Muscle of leg (tissue), 11 donors: Measurements from ENCODE around the gene ITGA11. TPM values are rescaled to one million over a fixed set of nuclear protein-coding genes. Genes with fewer than 3 reads are reported as not detected.

Experiments used
- DNase-seq: peaks from one replicate; pipeline ENCODE4 v3.0.0; 2013
- H3K27ac ChIP-seq: one replicate; pipeline ENCODE4 v1.5.1; 2013; ENCODE audit warnings: mild to moderate bottlenecking, low read length, control low read depth
- H3K27me3 ChIP-seq: one replicate; pipeline ENCODE4 v1.6.1; 2013; ENCODE audit warnings: low read length; ENCODE audit not compliant: control insufficient read depth, insufficient read depth
- H3K36me3 ChIP-seq: one replicate; pipeline ENCODE4 v1.6.1; 2013; ENCODE audit warnings: low read length; ENCODE audit not compliant: control insufficient read depth, insufficient read depth
- H3K4me1 ChIP-seq: one replicate; pipeline ENCODE4 v1.6.1; 2013; ENCODE audit warnings: low read length; ENCODE audit not compliant: control insufficient read depth, insufficient read depth
- H3K4me3 ChIP-seq: one replicate; pipeline ENCODE4 v1.5.1; 2013; ENCODE audit warnings: low read length, control low read depth
- H3K9me3 ChIP-seq: replicated peaks from 2 replicates; pipeline ENCODE4 v1.6.1; 2013; ENCODE audit warnings: low read depth, low read length; ENCODE audit not compliant: control insufficient read depth
- WGBS: methylation state at CpG from one replicate; pipeline ENCODE4 v1.1.5; 2013; ENCODE audit warnings: missing lambda C conversion rate; ENCODE audit not compliant: insufficient coverage; 5-methylcytosine and 5-hydroxymethylcytosine counted together
- polyA plus RNA-seq, 8 donors: library from polyadenylated mRNA; unstranded; fragments of 120-200 nt; gene quantifications; one replicate each; pipeline versions ENCODE4 v1.2.1 to v1.2.3, GENCODE V29; 2013; ENCODE audit warnings: inconsistent platforms in 1 of 8, low replicate concordance in 1 of 8; ENCODE audit not compliant: insufficient read length in 8 of 8, insufficient read depth in 1 of 8
- total RNA-seq: library from RNA; stranded (reverse); fragments of 120-200 nt; gene quantifications from one replicate; pipeline ENCODE4 v1.2.4, GENCODE V29; 2013

ITGA11 gene
- total and polyA plus RNA-seq, 9 donors, result 1.8 to 17.9 (median 5.5) TPM

DNA sequence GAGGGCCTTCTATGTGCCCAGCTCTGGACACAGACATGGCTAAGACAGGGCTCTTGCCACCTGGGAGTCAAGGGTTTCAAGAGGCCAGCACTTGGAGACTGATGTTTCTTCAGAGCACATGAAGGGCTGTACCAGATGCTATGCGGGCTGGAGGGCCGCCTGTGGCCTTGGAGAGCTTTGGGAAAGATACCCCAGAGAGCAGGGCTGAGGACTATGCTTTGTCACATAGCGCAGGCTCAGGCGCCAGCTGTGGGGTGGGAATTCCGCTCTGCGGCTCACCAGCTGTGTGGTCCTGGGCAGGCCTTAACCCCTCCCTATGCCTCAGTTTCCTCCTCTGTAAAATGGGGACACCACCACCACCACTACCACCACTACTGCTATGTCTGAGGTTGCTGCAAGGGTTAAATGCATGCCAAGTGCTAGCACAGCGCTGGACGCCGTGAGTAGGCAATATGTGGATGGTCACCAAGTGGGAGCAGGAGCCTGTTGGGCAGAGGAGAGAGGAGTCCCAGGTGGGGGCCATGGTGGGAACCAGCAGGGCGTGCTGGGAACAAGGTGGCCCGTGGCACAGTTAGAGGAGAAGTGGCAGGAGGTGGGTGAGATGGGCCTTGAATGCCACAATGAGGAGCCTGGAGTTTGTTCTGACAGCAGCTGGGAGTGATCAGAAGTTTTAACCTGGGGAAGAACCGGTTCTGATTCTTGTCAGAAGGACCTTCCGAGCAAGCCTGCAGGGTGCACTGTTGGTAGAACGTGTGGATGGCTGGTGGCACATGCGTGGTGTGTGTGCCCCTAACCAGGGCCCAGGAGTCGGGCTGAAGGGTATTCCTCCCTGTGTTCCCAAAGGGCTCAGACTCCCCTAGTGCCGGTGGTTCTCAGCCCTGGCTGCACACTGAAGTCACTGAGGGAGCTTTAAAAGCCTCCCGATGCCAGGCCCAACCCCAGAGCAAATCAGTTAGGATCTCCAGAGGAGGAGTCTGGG is 112.7 kb downstream of the ITGA11 start:
- Histone ChIP-seq H3K4me1 (peaks cover 26% of the 10 kb centered on the region), H3K27ac (no peak overlapping the region), H3K36me3 (no peaks in the 10 kb centered on the region), H3K9me3 (no peaks in the 10 kb centered on the region), H3K4me3 (no peak overlapping the region), H3K27me3 (no peaks in the 10 kb centered on the region)
- WGBS, result 75% methylated on average over 14 of the region's 18 CpGs
- DNase-seq, result no peak

- WGBS, result 79% methylated on average over 2 of the region's 6 CpGs
- H3K27ac ChIP-seq, result no peak overlapping the region
- H3K27me3 ChIP-seq, result no peaks in the 10 kb centered on the region
- H3K4me1 ChIP-seq, result peaks cover 26% of the 10 kb centered on the region
- no peak for DNase-seq
- H3K9me3 ChIP-seq, result no peaks in the 10 kb centered on the region
- no peak overlapping the region for H3K4me3 ChIP-seq
- H3K36me3 ChIP-seq, result no peaks in the 10 kb centered on the region
These were observed 113.7 kb downstream of the ITGA11 start for GRCh38 chr15:68318008-68318835.

- no peak for DNase-seq
- peaks cover 26% of the 10 kb centered on the region for H3K4me1 ChIP-seq
- WGBS, result 79% methylated on average over 10 of the region's 16 CpGs
- H3K9me3 ChIP-seq, result no peaks in the 10 kb centered on the region
- no peaks in the 10 kb centered on the region for H3K36me3 ChIP-seq
- H3K4me3 ChIP-seq, result no peak overlapping the region
- no peak overlapping the region for H3K27ac ChIP-seq
- no peaks in the 10 kb centered on the region for H3K27me3 ChIP-seq
These were observed 114.5 kb downstream of the ITGA11 start for GRCh38 chr15:68317281-68318007.

GRCh38 chr15:68316061-68316804 is 115.7 kb downstream of the ITGA11 start:
- H3K4me3 ChIP-seq, result no peak overlapping the region
- H3K4me1 ChIP-seq, result peaks cover 34% of the 10 kb centered on the region
- no peak overlapping the region for H3K27ac ChIP-seq
- WGBS, result 51% methylated on average over 17 of the region's 17 CpGs
- H3K27me3 ChIP-seq, result no peaks in the 10 kb centered on the region
- DNase-seq, result peak; percentile 40
- H3K9me3 ChIP-seq, result no peaks in the 10 kb centered on the region
- no peaks in the 10 kb centered on the region for H3K36me3 ChIP-seq

- no peaks in the 10 kb centered on the region for H3K36me3 ChIP-seq
- no peak overlapping the region for H3K4me3 ChIP-seq
- no peaks in the 10 kb centered on the region for H3K27me3 ChIP-seq
- H3K4me1 ChIP-seq, result peaks cover 41% of the 10 kb centered on the region
- peak; percentile 57 for DNase-seq
- 51% methylated on average over 7 of the region's 11 CpGs for WGBS
- H3K9me3 ChIP-seq, result no peaks in the 10 kb centered on the region
- H3K27ac ChIP-seq, result no peak overlapping the region
These were observed 116.4 kb downstream of the ITGA11 start for GRCh38 chr15:68315495-68316031.

GRCh38 chr15:68315035-68315434 is 116.9 kb downstream of the ITGA11 start:
- peaks cover 46% of the 10 kb centered on the region for H3K4me1 ChIP-seq

GRCh38 chr15:68314563-68314962 is 117.4 kb downstream of the ITGA11 start:
- Histone ChIP-seq H3K4me3 (no peak overlapping the region), H3K4me1 (peaks cover 46% of the 10 kb centered on the region), H3K9me3 (no peaks in the 10 kb centered on the region), H3K27me3 (no peaks in the 10 kb centered on the region), H3K36me3 (no peaks in the 10 kb centered on the region), H3K27ac (no peak overlapping the region)
- peak; percentile 53 for DNase-seq
- WGBS, result 56% methylated on average over 4 of the region's 11 CpGs

More at GRCh38 chr15:68315035-68315434, 116.9 kb downstream of the ITGA11 start:
- Histone ChIP-seq H3K9me3 (no peaks in the 10 kb centered on the region), H3K27me3 (no peaks in the 10 kb centered on the region), H3K4me3 (no peak overlapping the region), H3K36me3 (no peaks in the 10 kb centered on the region), H3K27ac (no peak overlapping the region)
- DNase-seq, result no peak
- no CpG with 5 or more reads among the region's 1 CpG for WGBS

DNA sequence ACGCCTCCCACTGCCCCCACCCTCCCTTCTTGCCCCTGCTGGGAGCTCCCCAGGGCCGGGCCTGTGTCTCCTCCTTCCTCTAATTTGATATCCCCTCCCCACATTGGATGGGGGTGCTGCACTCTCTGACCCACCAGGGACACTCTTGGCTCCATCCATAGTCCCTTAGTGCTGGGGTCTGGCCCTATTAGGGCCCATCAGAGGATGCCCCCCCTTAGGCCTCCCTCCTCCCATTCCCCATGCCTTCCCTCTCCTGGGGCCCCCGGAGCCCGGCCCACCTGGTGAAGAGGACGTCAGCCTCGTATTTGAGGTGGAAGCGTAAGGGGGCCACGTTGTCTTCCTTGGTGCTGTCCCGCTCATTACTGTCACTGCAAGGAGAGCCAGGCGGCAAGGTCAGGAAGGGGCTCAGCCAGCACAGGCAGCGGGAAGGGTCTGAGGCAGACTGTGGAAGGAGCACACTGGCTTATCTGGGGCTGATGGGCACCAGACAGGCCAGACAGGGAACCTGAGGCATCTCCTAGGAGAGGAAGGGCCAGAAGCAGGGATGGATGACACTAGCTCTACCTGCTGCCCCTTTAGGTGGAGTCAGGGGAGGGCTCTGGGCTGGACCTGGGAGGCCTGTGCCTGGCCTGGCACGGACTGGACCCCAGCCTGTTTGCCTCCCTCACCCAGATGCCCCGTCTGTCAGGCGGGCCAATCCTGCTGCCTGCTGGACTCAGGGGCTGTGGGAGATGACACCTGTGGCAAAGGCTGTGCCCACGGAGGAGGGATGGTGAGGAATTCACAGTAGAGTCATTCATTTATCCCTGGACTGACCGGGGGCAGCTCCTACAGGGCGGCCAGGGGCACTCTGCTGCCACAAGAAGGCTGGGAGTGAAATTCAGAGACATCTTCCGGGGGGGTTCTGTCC is 118.2 kb downstream of the ITGA11 start:
- 72% methylated on average over 12 of the region's 18 CpGs for WGBS
- H3K27ac ChIP-seq, result no peak overlapping the region
- DNase-seq, result no peak
- no peaks in the 10 kb centered on the region for H3K27me3 ChIP-seq
- H3K4me3 ChIP-seq, result no peak overlapping the region
- H3K36me3 ChIP-seq, result no peaks in the 10 kb centered on the region
- H3K9me3 ChIP-seq, result no peaks in the 10 kb centered on the region
- H3K4me1 ChIP-seq, result peaks cover 46% of the 10 kb centered on the region
